GM19467 (cell line): Measurements from ENCODE around the gene PLK3.
"Not testable (repeated sequence)": the region's sequence is repeated elsewhere in the genome, so short reads cannot be mapped to it uniquely, and the experiment has no call there.

ENCODE experiments used
- ATAC-seq: cut with Tn5 transposase; IDR thresholded peaks from one replicate; pipeline ENCODE4 v1.9.1; 2021; ENCODE audit warnings: mild to moderate bottlenecking, moderate library complexity; ENCODE audit not compliant: unreplicated experiment

PLK3 gene

DNA sequence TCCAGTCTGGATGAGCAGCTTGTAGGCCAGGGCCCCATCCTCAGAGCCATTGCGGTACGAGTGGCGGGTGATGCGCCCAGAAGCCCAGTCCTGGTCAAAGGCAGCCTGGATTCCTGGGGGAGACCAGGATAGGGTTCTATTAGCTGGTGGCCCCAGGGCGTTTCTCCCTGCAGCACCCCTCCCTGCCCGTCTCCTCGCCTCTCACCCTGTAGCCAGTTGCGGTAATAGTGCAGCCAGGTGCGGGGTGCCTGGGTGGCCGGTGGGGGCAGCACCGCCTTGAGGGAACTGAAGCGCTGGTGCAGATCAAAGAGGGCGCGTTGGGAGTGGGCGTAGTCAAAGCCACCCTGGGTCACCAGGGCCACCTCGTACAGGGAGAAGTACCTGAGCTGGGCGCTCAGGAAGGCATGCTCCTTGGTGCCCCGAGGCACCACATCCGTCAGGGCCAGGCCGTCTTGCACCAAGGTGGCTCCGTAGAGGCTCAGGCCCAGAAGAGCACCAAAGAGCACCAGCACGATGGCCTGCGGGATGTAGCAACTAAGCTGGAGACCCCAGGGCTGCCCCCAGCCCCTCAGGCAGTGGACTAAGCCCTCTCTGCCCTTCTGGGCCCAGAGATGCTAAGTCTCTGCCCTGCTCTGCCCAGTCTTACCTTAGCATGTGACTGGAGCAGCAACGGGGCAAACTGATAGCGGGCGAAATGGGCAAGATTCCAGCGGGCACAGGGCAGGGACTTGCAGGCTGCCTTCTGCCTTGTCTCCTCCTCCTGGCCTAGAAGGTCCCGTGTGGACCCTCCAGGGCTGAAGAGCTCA is 27.2 kb downstream of the PLK3 start:
- no peak for ATAC-seq

DNA sequence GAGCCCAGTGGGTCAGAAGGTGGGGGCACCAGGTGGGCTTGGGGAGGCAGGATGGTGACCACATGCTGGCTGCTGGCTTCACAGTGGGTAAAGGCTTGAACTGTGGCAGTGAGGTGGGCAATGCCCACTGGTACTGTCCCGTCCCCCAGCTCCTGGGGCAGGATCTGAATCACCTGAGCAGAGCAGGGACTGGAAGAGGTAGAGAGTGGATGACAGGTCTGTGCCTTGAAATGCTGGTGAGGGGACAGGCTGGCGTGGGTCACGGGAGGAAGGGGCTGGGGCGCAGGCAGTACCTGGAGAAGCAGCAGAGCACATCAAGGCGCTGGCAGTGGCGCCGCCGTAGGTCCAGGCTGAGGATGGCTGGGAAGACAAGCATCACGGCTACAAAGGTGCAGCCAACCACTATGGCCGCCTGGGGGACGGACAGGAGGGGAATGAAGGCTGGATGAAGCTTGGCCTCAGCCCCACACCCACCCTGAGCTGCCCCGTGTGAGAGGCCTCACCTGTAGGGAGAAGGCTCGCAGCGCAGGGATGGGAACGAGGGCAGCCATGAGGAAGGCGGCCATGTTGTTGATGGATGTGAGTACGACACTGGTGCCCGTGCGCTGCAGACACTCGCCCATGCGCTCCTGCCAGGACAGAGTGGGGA is 27.9 kb downstream of the PLK3 start:
- ATAC-seq: no peak

DNA sequence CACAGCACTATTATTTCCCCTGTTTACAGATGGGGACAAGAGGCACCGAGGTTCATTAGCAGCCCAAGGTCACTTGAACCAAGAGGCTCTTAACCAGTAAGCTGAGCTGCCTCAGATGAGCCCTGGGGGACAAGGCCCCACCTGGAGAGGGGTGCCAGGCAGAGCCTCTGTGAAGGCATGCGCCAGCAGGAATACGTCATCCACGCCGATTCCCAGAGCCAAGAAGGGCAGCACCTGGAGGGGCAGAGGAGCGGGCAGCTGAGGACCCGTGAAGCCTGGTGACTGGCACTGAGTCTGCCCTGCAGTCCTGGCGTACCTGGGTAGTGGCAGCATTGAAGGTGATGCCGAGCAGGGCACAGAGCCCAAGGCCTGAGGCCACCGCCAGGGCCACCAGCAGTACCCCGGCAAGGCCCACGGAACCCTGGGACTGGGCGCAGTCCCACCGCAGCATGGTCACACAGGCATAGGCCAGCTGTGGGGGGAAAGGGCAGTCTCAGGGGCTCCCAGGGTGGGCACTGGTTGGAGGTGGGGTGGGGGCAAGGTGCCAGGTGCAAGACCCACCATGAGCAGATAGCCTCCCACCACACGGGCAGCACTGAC is 28.8 kb downstream of the PLK3 start:
- ATAC-seq: no peak

DNA sequence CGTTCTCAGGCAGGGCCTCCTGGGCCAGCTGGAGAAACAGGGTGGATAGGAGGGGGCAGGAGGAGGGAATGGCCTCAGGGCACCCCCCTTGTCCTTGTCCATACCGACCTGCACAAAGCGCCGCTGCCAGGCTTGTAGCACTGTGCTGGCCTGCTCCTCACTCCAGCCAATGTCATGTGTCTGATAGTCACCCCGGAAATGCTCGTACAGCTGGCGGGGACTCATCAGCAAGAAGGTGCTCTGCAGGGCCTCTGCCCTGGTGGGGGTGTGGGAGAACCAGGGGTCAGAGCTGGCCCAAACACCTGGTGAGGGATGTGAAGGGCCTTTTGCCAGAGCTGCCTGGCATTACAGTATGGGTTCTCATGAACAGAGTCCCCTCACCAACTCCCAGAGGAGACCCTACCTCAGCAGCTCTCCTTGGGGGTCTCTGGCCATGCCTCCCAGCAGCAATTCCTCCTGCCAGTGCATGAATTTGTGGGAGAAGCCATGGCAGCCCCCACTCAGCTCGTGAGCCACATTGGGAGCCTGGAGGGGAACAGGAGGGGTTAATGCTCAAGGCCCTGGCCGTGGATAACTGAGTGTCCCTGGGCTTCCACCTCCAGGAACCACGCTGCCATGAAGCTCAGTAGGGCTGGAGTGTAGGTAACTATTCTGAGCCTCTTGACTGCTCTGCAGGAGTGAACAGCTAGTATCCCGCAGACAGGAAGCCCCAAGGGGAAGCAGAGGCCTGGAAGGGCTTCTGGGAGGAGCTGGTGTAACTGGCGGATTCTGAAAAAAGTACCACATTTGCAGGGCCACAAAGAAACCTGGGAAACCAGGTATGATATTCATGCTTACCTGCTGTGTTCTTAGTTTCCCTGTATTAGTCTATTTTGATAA is 29.6 kb downstream of the PLK3 start:
- ATAC-seq: no peak

DNA sequence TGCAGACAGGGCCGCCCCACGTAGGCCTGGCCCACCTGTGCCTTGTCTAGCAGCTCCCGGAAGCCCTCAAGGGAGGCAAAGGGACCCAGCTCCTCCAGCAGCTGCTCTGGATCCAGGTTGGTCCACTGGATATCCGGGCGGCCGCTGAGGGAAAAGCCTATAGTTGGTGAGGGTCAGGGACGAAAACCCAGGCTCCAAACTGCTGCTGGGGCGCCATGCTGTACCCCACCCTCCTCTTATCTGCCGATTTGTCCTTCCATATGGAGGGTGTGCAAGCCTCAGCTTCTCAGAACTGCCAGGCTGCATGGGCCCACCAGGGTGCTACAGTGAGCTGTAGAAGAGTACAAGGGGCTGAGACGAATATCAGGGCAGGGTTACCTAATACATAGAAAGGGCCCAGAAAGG is 30.7 kb downstream of the PLK3 start:
- no peak for ATAC-seq

DNA sequence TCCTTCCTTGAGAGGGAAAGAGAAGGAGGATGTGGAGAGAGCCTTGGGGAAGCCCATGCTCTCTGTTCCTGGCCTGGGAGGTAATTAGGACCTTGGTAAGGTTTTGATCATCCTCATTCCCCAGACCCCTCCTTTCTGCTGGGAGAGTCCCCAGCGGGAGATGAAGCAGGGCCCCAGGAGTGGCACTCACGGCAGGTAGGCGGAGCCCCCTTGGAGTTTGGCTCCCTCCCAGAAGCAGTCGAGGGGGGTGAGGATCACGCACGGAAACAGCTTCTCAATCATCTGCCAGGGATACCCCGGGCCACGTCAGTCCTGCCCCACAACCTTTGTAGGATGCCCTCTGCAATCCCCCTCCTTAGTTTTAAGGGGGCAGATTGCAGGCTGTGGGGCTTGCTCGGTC is 31.3 kb downstream of the PLK3 start:
- no peak for ATAC-seq

DNA sequence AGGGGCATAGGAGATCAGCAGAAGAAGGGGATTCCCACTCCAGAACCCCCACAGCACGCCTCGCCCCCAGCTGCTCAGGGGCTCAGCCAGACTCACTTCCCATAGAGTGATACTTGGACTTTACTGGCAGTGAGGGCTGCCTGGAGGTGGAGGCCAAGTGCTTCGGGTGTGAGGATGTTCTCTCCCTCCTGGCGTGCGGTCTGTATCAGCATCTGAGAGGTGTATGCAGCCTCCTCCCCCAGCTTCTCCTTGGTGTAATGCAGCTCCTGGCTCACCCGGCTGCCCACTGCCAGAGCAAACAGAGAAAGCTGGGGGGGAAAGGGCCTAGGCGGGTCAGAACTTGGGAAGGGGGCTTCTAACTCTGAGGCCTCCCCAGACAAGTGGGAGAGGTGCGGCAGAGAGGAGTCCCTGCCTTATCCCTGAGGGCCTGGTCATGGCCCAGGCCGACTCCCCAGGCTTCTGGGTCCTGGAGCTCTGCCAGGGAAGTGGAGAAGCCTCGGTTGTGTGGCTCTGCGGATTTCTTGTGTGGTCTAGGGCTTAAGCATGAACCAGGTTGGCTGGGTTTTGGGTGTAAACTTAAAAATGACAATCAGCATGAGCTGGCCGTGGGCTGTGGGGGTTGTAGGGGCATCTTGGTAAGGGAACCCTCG is 32.0 kb downstream of the PLK3 start:
- ATAC-seq: no peak

DNA sequence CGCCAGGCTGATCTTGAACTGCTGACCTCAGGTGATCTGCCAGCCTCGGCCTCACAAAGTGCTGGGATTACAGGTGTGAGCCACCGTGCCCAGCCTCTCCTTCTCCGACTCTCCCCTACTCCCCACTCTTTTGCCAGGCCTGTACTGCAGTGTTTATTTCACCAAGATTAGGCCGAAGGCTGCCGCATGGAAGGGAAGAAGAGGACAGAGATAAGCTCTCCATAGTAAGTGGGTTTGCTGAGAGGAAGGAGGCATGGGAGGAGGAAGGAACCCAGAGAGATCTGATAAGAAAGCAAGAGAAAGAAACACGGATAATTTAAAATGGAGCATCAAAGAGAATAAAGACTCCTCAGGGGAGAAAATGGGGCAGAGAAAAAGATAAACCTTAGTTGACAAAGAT is 34.2 kb downstream of the PLK3 start:
- no peak for ATAC-seq

DNA sequence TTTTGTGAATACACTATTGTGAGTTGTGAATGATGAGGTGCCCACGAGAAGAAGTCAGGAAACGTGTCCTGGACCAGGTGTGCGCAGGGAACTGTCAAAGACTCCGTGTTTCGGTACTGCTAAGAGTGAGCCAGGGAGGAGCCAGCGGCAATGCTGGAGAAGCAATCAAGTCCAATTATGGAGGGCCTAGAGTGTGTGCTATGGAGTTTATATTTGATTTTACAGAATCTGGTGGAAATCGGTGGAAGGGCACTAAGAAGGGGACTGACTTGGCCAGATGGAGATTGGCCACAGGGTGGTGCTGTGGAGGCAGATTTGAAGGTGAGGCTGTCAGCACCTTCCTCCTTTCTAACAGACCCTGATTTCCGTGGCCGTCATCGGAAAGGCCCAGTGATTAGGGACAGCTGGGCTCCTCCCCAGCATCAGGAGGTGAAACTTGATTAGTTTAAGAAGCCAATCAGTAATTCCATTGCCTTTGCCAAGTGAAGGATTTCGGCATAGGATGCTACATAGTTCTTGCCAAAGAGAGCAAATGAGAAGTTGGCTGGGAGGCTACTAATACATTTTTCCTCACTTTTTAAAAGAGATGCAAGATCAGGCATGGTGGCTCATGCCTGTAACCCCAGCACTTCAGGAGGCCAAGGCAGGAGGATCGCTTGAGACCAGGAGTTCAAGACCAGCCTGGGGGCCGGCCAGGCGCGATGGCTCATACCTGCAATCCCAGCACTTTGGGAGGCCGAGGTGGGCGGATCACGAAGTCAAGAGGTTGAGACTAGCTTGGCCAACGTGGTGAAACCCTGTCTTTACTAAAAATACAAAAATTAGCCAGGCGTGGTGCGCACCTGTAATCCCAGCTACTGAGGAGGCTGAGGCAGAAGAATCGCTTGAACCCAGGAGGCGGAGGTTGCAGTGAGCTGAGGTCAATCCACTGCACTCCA is 35.8 kb downstream of the PLK3 start:
- peak; percentile 69 for ATAC-seq

DNA sequence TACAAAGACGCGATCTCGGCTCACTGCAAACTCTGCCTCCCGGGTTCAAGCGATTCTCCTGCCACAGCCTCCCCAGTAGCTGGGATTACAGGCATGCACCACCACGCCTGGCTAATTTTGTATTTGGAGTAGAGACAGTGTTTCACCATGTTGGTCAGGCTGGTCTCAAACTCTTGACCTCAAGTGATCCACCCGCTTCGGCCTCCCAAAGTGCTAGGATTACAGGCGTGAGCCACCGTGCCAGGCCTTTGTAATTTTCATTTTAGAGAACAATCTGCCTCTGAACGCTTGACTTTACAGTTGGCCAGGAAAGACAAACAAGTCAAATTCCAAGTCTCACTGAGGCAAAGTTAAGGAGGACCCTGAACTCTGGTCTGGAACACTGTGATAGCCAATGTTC is 38.1 kb downstream of the PLK3 start:
- not testable (repeated sequence) for ATAC-seq

DNA sequence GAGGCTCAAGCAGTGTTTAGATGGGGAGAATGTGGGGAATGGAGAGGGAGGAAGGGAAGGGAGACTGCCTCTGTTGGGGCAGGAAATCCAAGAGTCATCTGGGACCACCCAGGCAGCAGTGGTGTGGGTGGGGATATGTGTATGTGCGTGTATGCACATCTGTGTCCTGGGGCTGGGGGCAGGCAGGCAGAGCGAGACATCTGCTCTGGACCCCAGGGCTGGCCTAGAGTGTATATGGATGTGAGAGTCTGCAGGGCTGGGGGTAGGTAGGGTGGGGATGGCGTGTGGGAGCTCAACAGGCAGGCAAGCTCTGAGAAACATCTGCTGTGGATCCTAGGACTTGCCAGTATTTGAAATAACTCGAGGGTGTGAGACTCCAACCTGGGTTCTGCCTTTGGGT is 39.4 kb downstream of the PLK3 start:
- ATAC-seq: no peak

DNA sequence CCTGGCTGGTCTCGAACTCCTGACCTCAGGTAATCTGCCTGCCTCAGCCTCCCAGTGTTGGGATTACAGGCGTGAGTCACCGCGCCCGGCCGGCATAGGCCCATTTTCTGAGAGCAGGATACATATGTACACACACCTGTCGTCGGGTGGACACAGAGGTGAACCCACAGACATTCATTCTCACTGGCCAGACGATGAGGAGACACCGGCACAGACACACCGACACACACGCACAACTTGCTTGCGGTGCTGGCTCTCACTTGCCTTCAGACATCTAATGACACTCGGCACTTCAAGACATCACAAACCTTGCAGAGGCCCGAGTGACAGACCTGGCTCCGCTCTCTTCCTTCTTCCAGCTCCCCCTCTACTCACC is 42.3 kb downstream of the PLK3 start:
- ATAC-seq: no peak

DNA sequence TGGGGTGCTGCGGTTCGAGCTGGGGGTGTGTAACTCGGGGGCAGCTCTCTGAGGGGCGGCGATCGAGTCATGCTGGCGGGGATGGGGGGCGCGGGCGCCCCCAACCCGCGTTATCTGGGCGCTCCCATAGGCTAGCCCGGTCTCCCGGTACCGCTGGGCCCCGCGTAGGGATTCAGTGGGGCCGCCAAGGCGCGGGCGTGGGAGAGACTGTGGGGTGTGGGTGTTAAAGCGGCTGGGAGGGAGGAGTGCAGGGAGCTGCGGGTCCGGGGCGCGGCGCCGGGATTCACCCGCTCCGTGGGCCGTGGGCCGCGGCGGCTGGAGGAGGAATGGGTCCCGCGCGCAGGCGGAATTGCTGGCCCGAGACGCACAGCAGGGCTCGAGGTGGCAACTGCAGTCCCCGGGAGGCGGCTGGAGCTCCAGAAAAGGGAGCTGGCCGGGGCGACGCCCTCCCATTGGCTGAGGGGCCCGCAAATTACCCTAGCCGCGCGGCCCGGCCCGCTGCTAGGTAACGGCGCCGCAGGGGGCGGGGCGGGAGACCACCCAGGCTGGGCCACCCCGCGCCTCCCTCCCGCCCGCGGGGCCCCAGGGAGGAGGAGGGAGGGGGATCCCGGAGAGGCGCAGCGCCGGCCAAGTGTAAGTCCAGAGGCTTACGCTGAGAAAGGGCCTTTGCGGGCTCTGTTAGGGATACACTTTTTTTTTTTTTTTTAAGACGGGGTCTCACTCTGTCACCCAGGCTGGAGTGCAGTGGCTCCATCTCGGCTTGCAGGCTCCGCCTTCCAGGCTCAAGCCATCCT is 42.9 kb downstream of the PLK3 start, which contains the start of gene PTCH2:
PTCH2 (minus strand) TSS at position 392 of the 794 bp plus-strand sequence; CDS start at position 71, 321 bp downstream.
- ATAC-seq: no peak

DNA sequence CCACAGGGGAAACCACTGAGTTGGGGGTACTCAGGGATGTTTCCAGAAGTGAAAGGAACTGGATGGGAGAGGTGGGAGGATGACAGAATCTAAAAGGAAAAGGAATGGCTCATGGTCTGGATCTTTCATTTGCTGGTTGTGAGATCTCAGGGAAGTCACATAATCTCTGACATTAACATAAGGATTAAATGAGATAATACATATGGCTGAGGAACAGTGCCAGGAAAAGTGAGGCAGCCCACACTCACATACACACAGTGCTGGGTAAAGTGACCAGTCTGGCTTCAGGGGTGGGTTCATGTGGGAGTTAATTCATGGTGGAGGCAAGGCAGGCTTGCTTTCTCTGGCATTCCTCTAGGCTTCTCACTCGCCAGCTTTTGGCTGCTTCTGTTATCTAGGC is 46.8 kb downstream of the PLK3 start:
- no peak for ATAC-seq

DNA sequence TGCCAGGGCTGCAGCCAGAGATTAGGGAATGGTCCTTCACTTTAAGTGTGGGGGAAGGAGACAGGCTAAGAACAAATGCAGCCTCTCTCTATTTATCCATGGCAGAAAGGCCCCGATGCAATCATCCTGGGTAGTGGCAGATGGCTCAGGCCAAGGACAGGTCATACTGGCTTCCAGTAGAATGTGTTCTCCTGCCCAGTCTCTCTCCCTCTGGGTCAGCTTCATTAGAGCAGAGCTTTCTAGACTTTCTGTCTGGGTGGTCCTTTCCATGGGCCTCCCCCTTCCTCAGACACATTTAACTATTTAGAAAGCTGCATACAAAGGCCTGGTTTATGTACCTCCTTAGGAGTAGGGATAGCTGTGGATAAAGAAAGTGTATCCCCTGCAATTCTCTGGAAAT is 47.7 kb downstream of the PLK3 start:
- no peak for ATAC-seq

DNA sequence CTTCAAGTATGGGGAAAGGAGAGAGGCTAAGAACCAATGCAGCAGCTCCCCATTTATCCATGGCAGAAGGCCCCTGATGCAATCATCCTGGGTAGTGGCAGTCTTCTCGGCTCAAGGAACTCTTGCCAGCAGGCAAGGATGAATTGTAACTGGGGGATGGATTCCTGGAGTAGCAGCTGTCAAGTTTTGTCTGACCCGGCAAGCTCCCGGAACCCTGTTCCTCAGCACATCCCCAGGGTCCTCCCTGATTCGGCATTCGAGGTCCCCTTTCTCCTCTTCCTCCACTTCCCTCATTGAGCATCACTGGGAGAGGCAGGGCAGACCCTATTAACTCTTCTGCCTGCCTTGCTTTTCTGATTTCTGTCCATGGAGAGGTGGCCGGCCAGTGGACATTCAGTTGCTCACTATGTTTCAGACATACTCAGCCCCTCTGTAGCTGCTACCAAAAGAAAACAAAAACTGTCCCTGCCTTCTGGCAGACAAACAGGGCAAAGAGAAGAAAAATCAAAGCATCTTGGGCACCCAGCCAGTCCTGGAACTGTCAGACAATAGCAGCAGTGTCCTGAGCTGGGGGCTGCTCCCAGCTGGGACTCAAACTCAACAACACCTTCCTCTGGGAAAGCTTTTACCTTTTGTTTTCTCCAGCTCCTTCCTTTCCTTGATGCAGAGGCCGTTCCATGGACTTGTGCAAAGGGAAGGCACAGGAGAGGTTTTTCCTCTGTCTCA is 48.4 kb downstream of the PLK3 start:
- no peak for ATAC-seq

DNA sequence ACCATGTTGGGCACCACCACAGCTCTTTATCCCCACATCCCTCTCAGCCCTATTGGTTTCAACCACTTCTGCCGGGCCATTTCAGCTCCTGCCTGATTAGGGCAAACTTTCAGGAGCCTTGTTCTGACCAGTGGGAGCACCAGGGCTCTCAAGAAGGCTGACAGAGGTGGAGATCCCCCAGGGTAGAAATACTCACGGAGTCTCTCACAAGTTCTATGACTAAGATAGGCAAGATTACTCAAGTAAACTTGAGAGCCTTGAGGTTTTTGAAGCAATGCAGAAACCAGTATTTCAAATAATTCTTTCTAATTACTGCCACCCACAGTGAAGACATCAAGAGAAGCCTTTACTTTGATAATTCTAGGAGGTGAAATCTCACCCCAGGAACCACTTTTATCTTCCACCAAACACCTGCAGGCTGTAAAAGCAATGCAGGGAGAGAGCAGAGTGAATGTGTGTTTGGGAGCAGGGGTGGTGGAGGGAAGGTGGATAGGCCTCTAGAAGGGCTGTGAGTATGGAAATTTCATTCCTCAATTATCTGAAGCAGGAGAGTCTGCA is 49.5 kb downstream of the PLK3 start:
- no peak for ATAC-seq

DNA sequence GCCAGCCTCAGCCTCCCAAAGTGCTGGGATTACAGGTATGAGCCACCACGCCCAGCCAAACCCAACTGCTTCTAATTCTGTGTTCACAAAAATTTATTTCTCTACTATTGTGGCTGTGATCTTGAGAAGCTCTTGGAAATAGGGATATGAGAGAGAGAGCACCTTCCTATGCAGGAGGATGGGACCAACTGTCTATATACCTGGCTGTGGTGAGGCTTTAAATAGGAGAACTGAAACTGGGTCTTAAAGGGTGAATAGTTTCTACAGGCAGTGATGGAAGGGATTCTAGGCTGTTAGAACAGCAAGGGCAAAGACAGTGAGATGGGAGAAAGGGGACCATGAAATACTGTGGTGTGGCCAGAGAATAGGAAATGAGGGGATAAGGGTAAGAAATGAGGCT is 51.1 kb downstream of the PLK3 start:
- no peak for ATAC-seq
